ENCODE results near the gene JAG1.

DNA sequence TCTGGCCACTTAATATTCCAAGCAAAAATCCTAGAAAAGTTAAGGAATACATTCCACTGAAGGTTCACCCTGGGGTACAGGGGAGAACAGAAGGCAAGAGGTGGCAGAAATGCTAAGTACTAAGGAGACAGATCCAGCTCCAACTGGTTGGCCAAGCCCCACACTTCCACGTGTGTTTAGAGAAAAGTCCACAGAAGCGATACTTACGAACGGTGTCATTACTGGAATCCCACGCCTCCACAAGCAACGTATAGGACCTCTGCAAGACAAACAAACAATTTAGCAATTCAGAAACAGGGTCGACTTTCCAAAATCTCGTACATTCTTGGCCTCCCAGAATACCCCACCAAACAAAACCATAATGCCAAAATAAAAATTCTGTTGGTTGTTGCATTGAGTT is 10.0 kb downstream of the JAG1 start:
- no peak for TF ChIP-seq POLR2A (IDR thresholded peaks at IDR 0.05; ENCODE audit: low read depth, low read length)
- TF ChIP-seq CTCF (conservative IDR thresholded peaks at IDR 0.05; ENCODE audit: low read depth, low read length): no peak

Data from IMR-90 (cell line).